Measurements from ENCODE around the gene GUCA1C.

Gene GUCA1C

DNA sequence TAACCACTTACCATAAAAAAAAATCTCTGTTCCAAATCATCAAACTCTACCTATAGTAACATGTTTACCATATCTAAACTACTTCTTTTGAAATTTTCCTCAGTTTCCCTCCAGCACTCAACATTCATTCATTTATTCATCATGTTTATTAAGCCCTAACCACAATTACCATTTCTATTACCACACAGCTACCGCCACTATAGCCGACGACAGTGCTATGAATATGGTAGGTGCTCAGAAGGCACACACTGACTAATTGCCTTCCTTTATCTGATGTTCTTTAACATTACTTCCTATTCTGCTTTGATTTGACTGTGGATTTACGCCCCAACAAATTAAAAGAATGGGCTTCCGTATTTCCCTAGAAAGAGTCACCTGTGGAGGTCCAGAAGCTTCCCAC, 43.9 kb downstream of the GUCA1C start:
- no peak for DNase-seq (ENCODE audit: low read depth in 3 of 3)

DNA sequence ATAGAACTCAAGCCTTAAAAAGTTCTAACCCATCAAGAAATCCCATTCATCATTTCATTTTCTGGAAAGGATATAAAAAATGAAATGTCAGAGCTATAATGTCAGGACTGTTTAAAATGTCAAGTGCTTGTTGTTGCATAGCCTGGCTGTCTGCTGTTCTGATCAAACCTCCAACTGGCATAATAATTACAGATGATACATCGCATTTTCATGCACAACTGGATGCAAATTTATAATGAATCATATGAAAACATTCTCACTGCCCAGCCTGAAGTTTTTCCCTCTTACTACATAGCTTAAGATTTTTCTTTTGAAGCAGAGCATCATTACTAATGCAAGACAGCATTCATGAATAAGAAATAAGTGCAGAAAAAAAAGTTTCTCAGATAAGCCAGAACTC, 46.5 kb downstream of the GUCA1C start:
- DNase-seq (ENCODE audit: low read depth in 3 of 3) = no peak

DNA sequence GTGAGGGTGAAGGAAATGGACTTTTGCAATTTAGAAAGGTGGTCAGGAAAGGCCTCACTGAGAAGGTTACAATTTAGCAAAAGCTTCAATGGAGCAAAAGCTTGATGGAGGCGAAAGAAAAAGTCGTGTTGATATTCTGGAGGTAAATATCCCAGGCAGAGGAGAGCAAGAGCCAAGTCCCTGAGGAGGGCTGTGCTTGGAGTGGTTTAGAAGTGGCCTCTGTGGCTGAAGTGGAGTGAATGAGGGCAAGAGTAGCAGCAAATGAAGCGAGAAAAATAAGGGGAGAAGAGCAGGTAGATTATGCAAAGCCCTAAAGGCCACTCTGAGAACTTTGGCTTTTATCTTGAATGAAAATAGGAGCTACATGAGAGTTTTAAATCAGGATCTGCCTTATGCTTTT, 54.1 kb downstream of the GUCA1C start:
- no peak for DNase-seq (ENCODE audit: low read depth in 3 of 3)

DNA sequence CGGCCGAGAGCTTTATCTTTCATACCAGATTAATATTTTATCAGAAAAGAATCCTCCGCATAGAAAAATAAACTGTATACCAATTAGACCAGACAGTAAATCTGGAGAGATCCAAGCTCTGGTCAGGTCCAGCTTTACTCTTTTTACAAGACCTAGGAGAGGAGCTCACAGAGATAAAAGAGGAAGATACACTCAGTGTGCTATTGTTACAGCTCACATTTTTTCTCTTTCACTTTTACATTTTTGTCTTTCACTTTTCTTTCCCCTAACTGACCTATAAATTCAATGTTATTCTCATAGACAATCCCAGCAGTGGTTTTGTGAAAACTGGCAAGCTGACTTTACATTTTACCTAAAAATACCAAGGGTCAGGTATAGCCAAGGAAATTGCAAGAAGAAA, 55.8 kb downstream of the GUCA1C start:
- DNase-seq (ENCODE audit: low read depth in 3 of 3) = no peak

DNA sequence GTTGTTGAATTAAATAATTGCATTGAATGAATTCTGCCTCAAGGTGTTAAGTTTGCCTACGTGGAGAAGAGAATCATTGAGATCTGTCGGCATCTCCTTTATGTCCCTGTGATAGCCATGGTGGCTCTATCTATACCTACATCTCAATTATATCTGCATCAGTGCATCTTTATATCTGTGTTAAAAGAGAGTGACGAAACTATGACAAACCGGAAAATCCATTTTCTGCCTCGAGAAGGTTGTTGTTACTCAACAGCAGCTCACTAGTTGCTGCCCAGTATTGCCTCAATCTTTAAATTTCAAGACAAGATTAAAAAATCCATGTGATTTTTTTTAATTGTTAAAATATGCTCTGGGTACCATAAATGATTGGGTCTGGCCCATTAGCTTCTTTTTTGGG, 58.7 kb downstream of the GUCA1C start:
- DNase-seq (ENCODE audit: low read depth in 3 of 3) = no peak

DNA sequence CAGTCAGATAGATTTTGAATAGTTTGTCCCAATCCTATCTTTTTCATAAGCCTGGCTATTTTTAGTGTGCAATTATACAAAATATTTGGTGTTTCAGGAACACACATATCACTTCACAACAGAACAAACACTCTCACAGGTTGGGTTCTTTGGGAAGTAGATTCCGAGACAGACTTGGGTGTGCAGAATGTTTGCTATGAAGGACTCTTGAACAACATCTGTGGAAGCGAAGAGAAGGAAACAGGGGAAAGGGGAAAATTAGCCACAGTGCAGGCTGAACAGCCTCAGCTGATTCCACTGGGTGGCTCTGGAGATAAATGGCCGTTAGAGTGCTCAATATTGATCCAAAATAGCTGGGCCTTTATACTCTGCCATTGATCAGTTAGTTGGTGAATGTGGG, 61.8 kb downstream of the GUCA1C start:
- no peak for DNase-seq (ENCODE audit: low read depth in 3 of 3)

DNA sequence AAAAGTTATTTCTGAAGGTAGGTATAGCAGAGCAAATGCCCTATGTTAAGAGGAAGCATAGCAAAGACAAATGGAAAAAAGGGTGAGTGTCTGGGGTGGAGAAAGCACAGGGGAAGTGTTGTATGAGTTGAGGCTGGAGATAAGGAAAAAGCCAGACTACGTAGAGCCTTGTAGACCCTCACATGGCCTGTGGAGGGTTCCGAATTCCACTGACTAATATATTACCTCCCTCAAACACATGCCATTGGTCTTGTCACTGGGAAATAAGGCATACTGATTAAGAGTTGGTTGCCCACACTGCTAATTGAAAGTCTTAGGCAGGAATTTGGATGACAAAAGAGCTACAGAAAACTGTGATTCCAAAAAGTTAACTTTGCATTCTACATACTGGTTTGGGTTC, 65.9 kb downstream of the GUCA1C start:
- no peak for DNase-seq (ENCODE audit: low read depth in 3 of 3)

DNA sequence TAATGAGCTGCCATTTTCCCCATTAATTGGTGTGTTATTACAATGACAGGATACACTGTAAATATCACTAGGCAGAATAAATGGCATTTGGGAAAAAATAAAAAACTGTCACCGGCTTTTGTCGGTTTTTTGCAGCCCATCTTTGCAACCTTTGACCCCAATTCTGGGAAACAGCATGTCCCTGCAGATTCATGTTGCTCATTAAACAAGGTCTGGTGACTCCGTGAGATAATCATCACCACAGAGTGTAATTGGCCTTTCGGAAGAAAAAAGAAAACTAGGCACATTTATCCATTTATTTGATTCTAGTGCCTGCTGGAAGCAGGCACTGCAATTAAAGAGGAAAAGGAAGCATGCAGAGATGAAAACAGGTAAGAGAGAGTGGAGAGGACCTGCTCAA, 66.6 kb downstream of the GUCA1C start:
- no peak for DNase-seq (ENCODE audit: low read depth in 3 of 3)

DNA sequence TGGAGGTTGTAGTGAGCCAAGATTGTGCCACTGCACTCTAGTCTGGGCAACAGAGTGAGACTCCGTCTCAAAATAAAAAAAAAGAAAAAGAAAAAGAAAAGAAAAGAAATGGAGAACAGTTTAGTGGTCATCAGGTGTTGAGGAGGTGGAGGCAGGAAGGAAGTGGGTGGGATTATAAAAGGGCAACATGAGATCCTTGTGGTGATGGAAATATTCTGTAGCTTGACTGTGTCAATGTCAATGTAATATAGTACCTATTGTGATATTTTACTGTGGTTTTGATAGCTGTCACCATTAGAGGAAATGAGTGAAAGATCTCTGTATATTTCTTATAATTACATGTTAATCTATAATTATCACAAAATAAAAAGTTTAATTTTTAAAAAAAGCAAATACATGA, 70.3 kb downstream of the GUCA1C start:
- DNase-seq (ENCODE audit: low read depth in 3 of 3) = no peak

DNA sequence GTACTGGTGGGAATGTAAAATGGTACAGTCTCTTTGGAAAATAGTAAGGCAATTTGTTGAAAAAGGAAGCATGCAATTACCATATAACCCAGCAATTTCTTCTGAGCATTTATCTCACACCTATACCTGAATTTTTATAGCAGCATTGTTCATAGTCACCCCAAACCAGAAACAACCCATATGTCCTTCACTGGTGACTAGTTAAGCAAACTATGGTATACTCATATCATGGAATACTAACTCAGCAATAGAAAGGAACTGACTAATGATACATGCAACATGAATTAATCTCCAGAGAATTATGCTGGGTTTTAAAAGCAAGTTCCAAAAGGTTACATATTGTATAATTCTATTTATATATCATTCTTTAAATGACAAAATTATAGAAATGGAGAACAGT, 70.9 kb downstream of the GUCA1C start:
- no peak for DNase-seq (ENCODE audit: low read depth in 3 of 3)

DNA sequence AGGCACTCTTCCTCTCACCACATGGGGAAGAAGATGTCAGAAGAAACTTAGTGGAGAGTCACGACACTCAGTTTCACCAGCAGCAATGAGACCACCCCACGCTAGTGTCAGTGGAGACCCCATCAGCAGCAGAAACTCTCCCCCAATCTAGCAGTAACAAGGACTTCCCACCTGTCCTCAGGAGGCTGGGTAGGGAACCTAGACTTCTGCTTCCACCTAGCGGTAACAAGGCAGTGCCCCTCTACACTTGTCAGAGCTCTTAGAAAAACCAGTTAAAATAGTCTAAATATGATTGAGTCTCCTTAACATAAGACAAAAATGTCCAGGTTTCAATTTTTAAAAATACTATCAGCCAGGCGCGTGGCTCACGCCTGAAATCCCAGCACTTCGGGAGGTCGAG, 73.8 kb downstream of the GUCA1C start:
- no peak for DNase-seq (ENCODE audit: low read depth in 3 of 3)

DNA sequence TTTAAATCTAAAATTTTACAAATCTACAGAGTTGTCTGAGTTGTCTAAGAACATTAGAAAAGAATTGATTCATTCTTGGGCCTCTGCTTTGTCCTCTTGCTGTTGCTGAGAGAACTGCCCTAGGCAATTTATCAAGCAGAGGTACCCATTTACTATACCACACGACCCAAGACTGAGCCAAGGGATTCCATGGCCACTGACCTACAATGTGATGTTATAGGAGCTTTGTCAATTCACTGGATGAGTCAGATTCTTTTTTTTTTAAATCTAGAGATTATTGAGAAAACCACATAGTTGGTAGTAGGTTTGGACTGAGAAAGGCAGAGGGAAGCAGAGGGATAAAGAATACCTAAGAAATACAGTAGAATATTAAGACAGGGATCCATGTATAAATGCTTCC, 75.8 kb downstream of the GUCA1C start:
- no peak for DNase-seq (ENCODE audit: low read depth in 3 of 3)

DNA sequence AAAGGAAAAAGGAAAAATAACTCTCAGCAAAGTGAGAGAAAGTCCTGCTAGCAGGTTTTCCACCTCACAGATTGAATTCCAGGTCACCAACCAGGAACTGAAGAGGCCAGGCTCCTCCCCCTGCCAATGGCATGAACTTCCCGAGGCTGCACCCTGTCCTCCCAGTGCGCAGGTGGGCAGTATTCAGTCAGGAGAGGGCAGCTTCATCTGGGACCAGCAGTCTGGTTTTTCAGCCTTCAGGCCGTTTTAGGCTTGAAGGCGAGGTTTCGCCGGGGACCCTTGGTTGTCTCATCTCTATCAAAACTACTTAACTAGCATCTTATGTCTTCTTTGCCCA, 89.9 kb downstream of the GUCA1C start:
- DNase-seq (ENCODE audit: low read depth in 3 of 3) = no peak

DNA sequence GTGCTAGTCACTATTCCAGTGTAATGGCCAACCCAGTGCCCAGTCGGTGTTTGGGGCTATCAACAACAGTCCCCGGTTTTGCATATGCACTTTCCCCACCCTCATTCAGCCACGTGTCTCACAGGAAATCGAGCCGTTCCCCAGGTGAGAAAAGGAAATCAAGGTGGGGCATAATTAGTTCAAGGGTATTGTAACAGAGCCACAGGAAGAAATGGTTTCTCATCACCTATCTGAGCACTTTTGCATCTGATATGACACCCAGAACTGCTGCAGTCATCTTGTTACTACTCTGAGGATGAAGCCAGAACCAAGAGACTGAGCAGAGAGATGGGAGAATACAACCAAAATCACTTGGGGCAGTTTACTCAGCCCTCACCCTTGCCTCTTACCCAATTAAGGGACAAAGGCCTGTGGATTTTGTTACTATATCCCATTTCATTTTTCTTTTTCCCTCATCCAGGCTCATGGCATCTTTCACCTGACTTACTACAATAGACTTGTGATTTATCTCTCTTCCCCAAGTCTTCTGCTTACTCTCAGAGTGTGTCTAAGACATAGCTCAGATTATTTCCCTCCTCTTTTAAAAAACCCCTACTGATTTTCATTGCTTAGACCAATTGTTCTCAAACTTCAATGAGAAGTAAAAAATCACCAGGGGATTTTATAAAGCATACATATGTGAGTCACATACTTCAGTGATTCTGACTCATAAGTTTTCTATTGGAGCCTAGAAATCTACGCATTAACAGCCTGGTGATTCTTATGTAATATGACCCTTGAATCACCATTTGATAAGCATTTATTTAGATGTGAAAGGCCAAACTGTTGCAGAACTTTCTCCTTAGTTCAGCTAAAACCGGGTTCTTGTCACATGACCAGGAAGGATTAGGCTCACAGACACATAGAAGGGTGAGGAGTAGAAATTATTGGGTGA, 90.5 kb downstream of the GUCA1C start:
- peak in 1 of 3 experiments; percentile 19 for DNase-seq (ENCODE audit: low read depth in 3 of 3)

DNA sequence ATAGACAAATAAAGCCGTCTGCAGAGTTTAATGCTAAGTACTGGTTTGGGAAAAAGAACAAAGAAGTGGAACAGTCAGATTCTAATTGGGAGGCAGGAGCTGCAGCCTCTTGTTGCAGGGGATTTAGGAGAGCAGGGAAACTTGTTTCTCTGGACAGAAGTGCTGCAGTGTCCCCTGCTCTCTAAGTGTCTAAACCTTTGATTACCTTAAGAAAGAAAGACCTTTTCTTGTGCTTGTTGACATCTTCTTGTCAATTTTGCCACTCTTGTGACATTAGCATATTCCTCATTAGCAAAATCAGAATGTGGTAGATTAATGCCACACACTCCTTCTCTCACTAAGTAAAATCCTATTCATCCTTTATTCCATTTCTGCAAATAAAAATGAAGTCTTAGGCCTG, 92.3 kb downstream of the GUCA1C start:
- no peak for DNase-seq (ENCODE audit: low read depth in 3 of 3)

Data from stimulated activated CD4-positive, alpha-beta T cell treated with anti-CD3 and anti-CD28 coated beads, TNF-alpha, amount 100 ng/mL, for 24 hours (primary cell).